Mesothelial cell of epicardium (in vitro differentiated cells): ENCODE results near the gene TBC1D4. TPM values are rescaled to one million over a fixed set of nuclear protein-coding genes. Genes with fewer than 3 reads are reported as not detected.
"Not testable (repeated sequence)": the region's sequence is repeated elsewhere in the genome, so short reads cannot be mapped to it uniquely, and the experiment has no call there.

Experiments
- DNase-seq, 2 experiments: peaks; one replicate each; pipeline ENCODE4 v3.0.0; 2021; ENCODE audit warnings: low spot score in 2 of 2; ENCODE audit not compliant: unreplicated experiment in 2 of 2
- H3K27ac Mint-ChIP-seq: 2 replicates; pipeline ENCODE4 v1.8.0; 2021; ENCODE audit warnings: mixed read lengths
- H3K27me3 Mint-ChIP-seq: 2 replicates; pipeline ENCODE4 v1.8.0; 2021; ENCODE audit warnings: low read depth, mixed read lengths
- H3K36me3 Mint-ChIP-seq: 2 replicates; pipeline ENCODE4 v1.8.0; 2021; ENCODE audit warnings: mixed read lengths
- H3K4me1 Mint-ChIP-seq: 2 replicates; pipeline ENCODE4 v1.8.0; 2021; ENCODE audit warnings: mixed read lengths
- H3K4me3 Mint-ChIP-seq: 2 replicates; pipeline ENCODE4 v1.8.0; 2021; ENCODE audit warnings: mild to moderate bottlenecking, moderate library complexity, mixed read lengths
- H3K9me3 Mint-ChIP-seq: 2 replicates; pipeline ENCODE4 v1.8.0; 2021; ENCODE audit warnings: mixed read lengths
- CTCF ChIP-seq: fragments of 200-600 bp; sonication (generic); IDR thresholded peaks from one replicate; pipeline ENCODE4 v1.5.0; 2021; ENCODE audit warnings: antibody characterized with exemption; ENCODE audit not compliant: unreplicated experiment
- total RNA-seq: library from RNA; stranded (reverse); gene quantifications from 3 replicates; pipeline ENCODE4 v1.2.1, GENCODE V29; 2021

The TBC1D4 gene
- total RNA-seq, 1 donor from 2014 or later = 20.5 TPM

GRCh38 chr13:75356421-75356820 is 125.5 kb downstream of the TBC1D4 start:
- no peak overlapping the region for H3K4me3 Mint-ChIP-seq
- no peaks in the 10 kb centered on the region for H3K36me3 Mint-ChIP-seq
- no peaks in the 10 kb centered on the region for H3K27me3 Mint-ChIP-seq
- no peak for DNase-seq
- TF ChIP-seq CTCF = no peak
- H3K9me3 Mint-ChIP-seq = peaks cover 5% of the 10 kb centered on the region
- H3K27ac Mint-ChIP-seq = peak overlapping the region; percentile 62
- H3K4me1 Mint-ChIP-seq = peaks cover 29% of the 10 kb centered on the region

DNA sequence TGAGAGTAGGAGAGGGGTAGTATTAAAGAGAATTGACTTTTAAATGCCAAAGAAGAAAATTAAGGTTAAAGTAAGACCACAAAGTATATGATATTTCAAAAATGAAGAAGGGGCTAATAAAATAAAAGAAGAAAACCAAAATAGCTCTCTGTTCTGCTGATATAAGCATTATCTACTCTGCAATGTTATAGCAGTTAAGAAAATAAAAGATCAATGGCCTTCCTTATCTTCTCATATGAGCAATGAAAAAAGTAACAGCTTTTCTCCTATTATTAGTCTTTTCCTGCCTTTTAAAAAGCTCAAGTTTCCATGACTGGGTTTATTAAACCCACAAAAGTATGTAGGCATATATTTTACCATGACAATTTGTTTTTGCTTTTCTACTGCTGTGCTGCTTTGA is 126.4 kb downstream of the TBC1D4 start:
- H3K4me3 Mint-ChIP-seq = no peak overlapping the region
- H3K36me3 Mint-ChIP-seq = no peaks in the 10 kb centered on the region
- no peaks in the 10 kb centered on the region for H3K27me3 Mint-ChIP-seq
- H3K4me1 Mint-ChIP-seq = peaks cover 29% of the 10 kb centered on the region
- H3K9me3 Mint-ChIP-seq = peaks cover 5% of the 10 kb centered on the region
- H3K27ac Mint-ChIP-seq = peak overlapping the region; percentile 62
- DNase-seq = no peak
- no peak for TF ChIP-seq CTCF

DNA sequence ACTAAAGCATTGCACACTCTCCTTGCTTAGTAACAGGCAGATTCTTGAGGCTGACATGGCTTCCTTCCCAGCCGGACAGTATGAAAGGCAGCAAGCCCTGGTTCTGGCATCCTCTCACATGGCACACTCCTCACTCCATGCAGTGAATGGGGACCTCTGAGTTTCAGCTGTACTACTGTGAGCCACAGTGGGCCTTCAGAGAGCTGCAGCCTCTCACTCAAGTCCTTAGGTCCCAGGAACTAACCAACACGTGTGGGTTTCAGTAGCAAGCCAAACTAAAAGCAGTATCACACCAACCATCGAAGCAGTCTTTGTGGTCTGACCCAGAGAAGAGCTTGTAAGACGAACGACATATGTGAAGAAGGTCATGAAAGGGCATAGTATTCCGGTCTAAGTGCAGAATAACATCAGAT is 128.2 kb downstream of the TBC1D4 start:
- peaks cover 28% of the 10 kb centered on the region for H3K4me1 Mint-ChIP-seq
- H3K27ac Mint-ChIP-seq = no peak overlapping the region
- H3K9me3 Mint-ChIP-seq = peaks cover 5% of the 10 kb centered on the region
- no peak overlapping the region for H3K4me3 Mint-ChIP-seq
- no peak for DNase-seq
- H3K27me3 Mint-ChIP-seq = no peaks in the 10 kb centered on the region
- no peaks in the 10 kb centered on the region for H3K36me3 Mint-ChIP-seq
- TF ChIP-seq CTCF = no peak

GRCh38 chr13:75352641-75353327 is 129.2 kb downstream of the TBC1D4 start:
- Mint-ChIP-seq H3K4me3 (no peak overlapping the region), H3K4me1 (peaks cover 28% of the 10 kb centered on the region), H3K9me3 (peaks cover 5% of the 10 kb centered on the region), H3K27me3 (no peaks in the 10 kb centered on the region), H3K36me3 (peaks cover 6% of the 10 kb centered on the region), H3K27ac (no peak overlapping the region)
- no peak for TF ChIP-seq CTCF
- no peak for DNase-seq

DNA sequence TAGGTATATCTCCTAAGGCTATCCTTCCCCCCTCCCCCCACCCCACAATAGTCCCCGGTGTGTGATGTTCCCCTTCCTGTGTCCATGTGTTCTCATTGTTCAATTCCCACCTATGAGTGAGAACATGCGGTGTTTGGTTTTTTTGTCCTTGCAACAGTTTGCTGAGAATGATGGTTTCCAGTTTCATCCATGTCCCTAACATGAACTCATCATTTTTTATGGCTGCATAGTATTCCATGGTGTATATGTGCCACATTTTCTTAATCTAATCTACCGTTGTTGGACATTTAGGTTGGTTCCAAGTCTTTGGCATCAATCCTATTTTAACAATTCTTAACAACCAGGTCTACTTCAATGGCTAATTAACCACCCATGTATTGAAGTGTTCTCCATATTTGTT is 130.4 kb downstream of the TBC1D4 start:
- H3K4me1 Mint-ChIP-seq = peaks cover 19% of the 10 kb centered on the region
- H3K27me3 Mint-ChIP-seq, H3K9me3 Mint-ChIP-seq, DNase-seq, H3K4me3 Mint-ChIP-seq, H3K27ac Mint-ChIP-seq: not testable (repeated sequence)
- peaks cover 15% of the 10 kb centered on the region for H3K36me3 Mint-ChIP-seq

DNA sequence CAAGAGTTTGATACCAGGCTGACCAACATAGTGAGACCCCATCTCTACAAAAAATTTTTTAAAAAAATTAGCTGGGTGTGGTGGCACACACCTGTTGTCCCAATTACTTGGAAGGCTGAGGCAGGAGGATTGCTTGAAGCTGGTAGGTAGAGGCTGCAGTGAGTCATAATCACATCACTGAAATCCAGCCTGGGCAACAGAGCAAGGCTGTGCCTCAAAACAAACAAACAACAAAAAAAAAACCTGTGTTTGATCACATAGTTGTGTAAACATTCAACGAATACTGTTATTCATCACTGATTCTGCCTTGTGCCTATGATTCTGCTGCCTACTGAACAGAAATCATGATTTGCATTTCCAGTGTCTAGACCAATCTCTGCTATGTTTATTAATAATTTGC is 134.0 kb downstream of the TBC1D4 start:
- peaks cover 19% of the 10 kb centered on the region for H3K36me3 Mint-ChIP-seq
- no peak overlapping the region for H3K27ac Mint-ChIP-seq
- no peak overlapping the region for H3K4me3 Mint-ChIP-seq

More for the DNA sequence above, 134.0 kb downstream of the TBC1D4 start:
- H3K27me3 Mint-ChIP-seq = no peaks in the 10 kb centered on the region
- TF ChIP-seq CTCF = no peak
- DNase-seq = no peak
- no peaks in the 10 kb centered on the region for H3K4me1 Mint-ChIP-seq
- peaks cover 5% of the 10 kb centered on the region for H3K9me3 Mint-ChIP-seq
